HG03460 (cell line): ENCODE results near the gene NDUFB5.
A peak's percentile ranks its signal among the peaks of the same experiment; 100 is the strongest.
"Not testable (repeated sequence)": the region's sequence is repeated elsewhere in the genome, so short reads cannot be mapped to it uniquely, and the experiment has no call there.

Experiments
- ATAC-seq: cut with Tn5 transposase; IDR thresholded peaks from one replicate; pipeline ENCODE4 v1.9.1; 2021; ENCODE audit not compliant: unreplicated experiment

The NDUFB5 gene

DNA sequence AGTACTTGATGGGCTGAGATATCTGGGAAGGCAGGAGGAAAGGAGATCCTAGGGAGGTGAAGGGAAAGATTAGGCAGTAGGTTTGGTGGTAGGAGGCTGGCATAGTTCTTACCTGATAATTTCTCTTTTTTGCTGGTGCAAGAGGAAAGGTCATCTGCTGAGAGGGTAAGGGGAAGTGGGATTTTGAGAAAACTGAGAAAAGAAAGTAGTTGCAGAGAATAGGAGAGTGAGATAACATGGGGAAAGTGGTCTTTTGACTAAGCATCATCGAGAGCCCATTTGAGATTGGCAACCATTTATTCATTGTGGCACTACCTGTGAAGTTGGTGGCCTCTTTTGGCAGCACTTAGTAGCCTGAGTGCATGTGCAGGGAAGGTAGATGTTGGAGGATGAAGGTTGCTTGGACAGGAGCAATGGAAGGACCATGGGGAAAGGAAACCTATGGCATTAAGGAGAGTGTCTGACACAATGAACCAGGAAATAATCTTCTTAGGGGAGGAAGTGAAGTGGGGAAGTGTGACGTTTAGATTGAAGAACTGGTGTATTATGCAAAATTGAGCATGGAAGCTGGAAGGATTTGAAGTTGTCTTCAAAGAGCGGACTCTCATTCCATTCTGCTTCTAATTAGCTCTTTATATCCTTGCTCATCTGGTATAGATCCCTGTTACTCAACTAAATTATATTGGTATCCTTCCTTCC, 26.3 kb downstream of the NDUFB5 start:
- no peak for ATAC-seq

DNA sequence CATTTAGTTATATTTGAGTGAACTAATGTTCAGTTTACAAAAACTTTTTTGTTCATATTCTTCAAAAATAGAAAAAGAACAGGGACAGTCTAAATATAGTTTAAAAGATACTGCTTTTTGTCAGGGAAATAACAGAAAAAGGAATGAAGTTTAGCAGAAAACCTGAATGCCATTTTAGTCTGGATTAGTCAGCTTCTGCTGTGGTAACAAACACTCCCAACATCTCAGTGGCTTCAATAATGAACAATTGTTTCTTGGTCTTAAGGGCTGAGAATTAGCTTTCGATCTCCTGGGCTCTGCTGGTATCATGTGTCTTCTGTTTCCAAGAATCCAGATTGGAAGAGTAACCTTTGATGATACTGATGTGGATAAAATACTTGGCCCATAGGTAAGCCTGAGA, 35.9 kb downstream of the NDUFB5 start:
- no peak for ATAC-seq

DNA sequence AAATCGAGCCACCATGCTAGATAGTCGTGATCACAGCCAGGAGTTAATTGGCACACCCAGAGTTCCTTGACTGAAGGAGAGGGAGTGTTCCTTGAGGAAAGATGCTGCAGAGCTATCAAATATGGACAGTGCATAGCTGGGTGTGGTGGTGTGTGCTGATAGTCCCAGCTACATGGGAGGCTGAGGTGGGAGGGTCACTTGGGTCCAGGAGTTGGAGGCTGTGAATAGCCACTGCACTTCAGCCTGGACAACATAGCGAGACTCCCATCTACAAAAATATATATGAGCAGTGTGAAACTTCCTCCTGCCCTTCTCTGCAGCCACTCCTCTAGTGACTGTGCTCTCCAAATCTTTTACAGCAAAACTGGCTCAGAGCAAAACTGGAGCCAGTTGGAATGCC, 38.3 kb downstream of the NDUFB5 start:
- no peak for ATAC-seq

DNA sequence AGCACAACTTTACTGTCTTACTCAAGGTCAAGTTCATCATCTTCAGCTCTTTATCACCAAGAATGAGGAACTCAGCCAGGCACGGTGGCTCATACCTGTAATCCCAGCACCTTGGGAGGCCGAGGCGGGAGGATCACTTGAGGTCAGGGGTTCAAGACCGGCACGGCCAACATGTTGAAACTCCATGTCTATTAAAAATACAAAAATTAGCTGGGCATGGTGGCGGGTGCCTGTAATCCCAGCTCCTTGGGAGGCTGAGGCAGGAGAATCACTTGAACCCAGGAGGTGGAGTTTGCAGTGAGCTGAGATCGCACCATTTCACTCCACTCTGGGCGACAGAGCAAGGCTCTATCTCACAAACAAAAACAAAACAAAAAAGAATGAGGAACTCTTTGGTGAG, 39.2 kb downstream of the NDUFB5 start:
- not testable (repeated sequence) for ATAC-seq

DNA sequence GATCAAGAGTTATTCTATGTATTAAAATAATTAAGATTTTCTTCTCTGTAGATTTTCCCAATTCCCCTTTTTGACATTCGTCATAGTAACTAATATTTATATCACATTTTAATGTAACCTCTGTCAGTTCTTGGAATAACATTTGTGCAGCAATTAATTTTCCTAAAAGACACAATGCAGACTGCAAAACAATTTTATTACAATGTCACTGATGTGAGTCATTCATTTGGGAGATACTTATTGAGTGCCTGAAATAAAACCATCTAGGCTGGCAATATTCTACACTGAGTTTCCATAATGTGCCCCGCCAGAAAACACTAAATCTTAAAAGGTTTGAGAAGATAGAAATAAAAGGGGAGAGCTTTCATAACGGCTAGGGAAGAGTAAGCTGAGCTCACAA, 41.6 kb downstream of the NDUFB5 start:
- no peak for ATAC-seq

DNA sequence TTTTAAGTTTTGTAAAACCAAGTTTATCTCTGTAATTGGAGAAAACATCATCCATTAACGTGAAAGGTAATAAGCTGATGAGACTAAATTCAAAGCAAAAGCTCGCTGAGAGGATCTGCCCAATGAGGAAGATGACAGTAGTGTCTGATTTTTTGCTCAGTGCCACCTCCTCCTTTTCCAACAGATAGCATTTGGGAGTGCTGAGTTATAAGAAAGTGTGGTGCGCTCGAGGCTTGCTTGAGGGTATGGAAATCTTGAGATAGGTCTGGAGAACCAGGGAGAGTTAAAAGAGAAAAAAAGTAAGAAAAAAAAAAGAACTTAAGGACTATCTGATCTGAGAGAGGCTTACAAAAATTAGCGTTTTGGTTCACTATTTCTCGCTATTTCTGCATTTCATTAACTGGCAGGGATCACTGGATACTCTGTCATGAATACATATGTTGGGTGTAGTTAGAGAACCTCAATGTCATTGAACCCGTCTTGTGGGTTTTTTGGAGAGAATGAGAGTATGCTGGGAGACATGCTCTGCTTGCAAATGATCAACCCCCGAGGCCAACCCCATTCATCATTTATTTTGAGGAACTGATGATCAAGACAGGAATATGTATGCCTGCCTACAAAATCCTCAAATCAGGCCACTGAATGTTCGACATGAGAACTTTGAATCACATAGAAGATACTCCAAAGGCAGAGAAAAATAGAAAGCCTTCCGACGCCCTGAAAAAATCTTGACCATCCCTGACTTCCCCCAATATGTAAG, 47.3 kb downstream of the NDUFB5 start:
- ATAC-seq = no peak

DNA sequence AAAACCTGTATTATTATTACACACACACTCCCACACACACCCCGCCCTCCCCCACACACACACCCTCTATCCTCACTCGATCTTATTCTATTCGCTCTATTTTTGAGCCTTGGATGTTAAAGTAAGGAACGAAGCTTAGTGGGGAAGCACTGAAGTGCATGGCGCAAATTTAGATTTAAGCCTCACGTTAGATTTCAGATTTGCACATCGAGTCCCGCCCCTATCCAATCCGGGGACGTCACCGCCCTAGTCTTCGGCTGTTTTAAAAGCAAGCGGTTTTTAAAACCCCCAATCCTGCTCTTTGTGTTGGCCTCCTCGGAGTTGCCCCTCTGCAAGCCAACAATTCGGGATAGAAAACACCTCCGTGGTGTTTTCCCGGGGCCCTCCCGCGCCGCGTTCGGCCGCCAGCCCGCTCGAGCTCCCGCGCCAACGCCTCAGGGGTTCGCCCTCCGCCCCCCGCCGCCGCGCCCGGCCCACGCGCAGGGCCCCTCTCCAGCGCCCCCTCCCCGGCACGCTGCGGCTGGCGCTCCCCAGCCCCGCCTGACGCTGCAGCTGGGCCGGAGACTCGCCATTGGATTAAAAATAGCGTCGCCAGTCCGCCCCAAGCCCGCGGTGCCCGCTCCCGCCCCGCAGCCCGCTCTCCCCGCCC, 48.0 kb downstream of the NDUFB5 start, which contains the start of gene USP13:
Gene USP13 (plus strand): TSS at position 594 of the 649 bp plus-strand sequence. CDS start 186 bp downstream, outside the sequence.
- peak; percentile 60 for ATAC-seq

DNA sequence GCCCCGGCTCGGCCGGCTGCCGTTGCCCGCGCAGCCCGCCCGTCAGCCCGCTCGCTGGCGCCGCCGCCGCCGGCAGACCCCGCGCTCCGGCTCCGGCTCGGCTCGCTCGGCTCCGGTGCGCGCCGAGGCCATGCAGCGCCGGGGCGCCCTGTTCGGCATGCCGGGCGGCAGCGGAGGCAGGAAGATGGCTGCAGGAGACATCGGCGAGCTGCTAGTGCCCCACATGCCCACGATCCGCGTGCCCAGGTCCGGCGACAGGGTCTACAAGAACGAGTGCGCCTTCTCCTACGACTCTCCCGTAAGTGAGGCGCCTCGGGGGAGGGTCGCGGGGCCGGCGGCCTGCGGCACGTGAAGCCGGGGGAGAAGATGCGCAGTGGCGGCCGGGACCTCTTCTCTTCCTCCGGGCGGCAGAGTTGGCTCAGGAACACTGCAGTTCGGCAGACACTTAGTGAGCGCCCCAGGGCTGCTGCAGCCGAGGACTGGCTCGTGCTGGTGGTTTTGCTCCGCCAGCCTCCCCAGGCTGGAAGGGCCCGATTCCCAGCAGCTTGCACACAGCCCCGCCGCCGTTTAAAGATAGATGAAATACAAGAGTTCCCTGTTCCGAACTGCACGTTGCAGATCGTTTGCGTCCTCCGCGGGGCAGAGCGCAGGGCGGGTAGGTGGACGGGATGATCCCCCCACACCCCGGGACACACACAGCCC, 48.7 kb downstream of the NDUFB5 start:
- peak; percentile 53 for ATAC-seq

DNA sequence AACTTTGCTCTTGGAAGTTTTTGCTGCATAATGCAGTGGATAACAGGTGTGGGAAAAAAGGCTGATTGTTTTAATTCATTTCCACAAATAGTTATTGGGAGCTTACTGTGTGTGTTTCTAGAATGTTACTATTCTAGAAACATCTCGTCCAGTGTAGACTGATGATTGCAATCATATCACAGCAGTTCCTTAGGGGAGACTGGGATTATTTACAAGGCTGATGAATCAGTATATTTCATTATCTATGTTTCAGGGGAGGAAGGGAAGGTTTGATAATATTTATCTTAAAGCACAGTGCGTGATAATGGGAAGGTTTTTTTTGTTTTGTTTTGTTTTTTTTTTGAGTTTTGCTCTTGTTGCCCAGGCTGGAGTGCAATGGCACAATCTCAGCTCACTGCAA, 50.6 kb downstream of the NDUFB5 start:
- no peak for ATAC-seq

DNA sequence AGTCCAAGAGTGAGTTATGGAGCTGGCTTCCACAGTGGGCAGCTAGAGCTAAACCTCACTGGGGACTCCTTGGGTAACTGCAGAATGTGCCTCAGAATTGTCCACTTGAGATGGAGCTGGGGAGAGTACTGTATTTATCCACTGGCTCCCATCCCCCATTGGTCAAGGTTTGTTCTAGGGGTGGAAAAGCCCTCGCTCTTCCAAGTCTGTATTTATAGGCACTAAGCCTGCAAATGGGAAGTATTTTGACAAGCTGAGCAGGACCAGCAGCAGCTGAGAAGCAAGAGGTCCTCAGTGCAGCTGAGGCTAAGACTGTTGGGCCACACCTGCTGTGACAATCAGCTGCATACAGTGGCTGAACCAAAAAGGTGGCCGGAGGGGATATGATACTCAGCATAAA, 54.0 kb downstream of the NDUFB5 start:
- ATAC-seq = no peak

DNA sequence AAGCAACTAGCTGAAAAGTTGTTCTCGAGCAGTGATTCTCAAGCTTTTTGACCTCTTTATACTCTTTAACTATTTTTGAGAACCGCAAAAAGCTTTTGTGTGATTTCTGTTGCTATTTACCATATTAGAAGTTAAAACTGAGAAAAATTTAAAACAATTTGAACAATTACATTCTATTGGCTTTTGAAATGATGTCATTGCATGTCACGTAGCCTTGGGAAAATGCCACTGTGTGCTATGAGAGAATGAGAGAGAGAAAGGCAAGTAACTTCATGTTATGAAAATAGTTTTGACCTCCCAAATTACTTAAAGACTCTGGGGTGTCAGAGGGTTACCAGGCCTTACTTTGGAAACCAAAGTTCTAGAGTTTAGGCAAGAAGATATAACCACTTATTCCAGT, 56.3 kb downstream of the NDUFB5 start:
- ATAC-seq = no peak

DNA sequence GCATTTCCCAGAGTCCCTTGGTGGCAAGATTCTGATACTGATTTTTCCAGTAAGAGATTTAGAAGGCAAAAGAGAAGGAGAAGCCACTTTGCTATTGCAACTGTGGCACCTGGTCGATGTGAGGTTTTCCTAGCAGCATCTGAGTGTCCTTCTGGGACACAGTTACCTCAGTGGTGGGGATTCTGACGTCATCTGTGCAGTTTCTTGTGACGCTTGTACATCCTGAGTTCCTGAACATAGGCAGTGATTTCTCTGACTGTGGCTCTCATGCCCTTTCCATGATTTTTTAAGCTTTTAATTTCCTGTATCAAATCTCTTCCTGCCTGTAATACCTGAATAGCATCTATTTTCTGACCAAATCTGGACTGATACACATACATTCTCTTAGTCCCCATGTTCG, 57.2 kb downstream of the NDUFB5 start:
- no peak for ATAC-seq

DNA sequence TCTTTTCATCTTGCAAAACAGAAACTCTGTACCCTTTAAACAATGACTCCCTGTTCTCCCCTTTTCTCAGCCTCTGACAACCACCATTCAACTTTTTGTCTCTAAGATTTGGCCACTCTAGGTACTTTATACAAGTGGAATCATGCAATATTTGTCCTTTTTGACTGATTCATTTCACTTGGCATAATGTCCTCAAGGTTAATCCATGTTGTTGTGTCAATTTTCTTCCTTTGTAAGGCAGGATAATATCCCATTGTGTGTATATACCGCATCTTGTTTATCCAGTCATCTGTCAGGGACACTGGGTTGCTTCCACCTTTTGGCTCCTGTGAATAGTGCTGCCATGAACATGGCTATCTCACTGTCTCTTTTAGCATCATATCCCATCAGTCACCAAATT, 58.5 kb downstream of the NDUFB5 start:
- no peak for ATAC-seq

DNA sequence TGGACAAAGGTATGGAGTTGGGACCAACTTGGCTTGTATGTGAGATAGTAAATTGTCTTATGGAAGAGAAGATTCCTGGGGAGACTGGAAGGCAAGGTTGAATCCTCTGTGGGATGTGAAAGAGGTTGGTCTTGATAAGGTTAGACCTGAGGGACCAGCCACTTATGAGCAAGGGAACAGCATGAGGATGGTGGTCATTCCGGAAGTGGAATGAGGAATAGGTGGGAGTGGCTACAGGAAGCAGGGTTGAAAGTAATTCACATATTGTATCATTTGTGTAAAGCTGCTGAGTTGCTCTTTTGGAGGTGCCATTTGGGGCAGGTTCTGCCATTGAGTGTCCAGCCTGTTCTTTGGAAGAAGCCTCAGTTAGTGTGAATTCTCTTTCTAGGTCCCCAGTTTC, 61.4 kb downstream of the NDUFB5 start:
- no peak for ATAC-seq

DNA sequence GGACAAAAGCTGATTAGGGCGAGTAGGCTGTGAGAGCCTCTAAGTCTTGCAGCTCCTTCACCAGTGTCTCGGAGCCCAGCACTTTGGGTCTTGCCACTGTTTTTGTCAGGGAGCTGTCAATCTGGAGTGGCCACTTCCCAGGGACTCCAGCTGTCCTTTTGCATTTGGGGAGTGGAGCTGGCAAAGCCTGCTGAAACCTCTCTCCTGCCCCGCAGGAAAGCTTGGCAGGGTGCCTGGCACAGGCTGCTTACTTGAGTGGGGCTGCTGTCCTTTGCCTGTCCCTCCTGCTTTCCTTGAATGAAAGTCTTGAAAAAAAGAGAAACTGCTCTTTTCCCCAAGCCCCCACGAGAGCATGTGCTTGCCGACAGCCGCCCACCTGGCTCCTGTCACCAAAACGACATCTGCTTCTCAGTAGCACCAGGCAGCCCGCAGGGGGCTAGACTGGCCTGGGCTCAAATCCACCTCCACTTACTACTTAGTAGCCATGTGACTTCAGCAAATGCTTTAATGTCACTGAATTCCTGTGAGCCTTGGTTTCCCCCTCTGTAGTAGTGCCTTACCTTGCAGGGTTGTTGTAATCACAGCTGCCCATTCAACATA, 61.9 kb downstream of the NDUFB5 start:
- no peak for ATAC-seq

DNA sequence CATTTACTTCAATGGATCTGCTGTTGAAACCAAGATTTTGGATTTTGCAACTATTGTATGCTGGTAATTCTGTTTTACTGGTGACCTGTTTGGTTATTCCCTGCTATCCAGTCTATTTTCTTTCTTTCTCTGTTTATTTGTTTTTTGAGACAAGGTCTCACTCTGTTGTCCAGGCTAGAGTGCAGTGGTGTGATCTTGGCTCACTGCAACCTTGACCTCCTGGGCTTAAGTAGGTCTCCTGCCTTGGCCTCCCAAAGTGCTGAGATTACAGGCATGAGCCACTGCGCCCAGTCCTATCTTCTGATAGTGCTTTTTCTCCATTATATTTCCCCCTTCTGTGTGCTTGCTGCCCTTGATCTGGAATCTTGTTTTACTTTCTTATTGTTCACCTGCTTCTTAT, 63.8 kb downstream of the NDUFB5 start:
- no peak for ATAC-seq

DNA sequence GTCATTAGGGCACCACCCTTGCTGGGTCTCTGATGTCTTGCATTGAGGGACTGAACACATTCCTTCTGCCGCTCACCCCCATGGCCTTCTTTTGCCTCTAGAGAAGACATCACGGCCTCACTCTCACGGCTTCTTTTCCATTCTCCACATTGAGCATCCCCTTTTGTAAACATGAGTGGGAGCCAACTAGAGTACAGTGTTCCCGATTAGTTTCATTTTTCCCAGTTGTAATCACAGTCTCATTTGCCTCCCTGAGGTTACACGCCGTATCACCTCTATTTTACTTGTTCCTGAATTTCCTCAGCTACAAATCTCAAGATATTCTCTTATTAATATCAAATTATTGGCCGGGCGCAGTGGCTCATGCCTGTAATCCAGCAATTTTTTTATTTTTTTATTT, 65.7 kb downstream of the NDUFB5 start:
- no peak for ATAC-seq

DNA sequence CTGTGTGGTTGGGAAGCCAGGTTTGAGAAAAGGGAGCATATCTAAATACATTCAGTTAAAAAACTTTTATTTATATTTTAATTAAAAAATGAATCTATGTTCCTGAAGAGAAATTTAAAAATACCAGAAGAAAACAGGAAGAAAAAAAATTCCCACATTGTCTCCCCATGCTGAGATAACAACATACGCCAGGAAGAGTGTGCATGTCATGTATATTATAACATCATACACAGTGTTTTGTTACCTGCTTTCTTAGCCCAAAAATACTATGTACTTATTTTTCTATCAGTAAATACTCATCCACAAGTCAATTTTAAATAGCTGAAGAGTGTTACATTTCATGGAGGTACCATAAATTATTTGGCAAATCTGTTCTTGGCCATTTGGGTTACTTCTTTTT, 66.7 kb downstream of the NDUFB5 start:
- ATAC-seq = no peak

DNA sequence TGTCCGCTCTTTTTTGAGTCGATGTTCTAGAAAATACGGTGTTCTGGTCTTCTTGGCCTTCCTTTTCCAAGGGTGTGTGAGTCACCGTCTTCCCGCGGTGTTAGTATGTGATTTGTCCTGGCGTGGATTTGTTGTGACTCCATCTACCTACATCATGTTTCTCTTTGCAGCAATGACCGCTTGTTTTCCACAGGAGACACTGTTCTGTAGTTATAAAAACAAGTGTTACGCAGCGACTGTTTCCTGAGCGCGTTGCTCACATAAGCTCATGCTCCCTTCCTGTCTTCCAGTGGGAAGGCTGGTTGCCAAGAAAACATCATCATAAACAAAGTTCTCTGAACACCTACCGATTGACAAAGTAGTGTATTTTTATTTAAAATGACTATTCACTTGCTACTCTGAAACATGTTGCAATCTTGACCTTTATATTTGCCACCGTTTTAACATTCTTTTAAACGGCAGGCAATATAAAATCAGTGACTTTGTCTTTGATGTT, 67.2 kb downstream of the NDUFB5 start:
- ATAC-seq = no peak

DNA sequence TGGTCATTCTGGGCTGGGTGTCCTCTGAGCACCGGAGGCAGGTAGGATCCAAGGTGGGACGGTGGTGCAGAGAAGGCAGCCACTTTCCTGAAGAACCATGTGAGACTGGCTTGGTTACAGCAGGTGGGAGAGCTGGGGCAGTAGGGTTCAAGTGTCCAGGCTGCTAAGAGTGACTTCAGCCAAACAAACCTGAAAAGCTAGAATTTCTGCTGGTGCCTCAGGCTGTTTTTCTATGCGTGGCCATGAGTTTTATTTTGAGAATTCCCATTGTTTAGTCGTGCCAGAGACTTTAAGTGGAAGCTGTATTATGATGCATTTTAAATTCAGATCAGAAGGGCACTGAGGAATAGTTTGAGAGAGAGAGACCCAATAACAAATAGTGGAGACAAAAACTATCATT, 68.3 kb downstream of the NDUFB5 start:
- ATAC-seq = no peak

DNA sequence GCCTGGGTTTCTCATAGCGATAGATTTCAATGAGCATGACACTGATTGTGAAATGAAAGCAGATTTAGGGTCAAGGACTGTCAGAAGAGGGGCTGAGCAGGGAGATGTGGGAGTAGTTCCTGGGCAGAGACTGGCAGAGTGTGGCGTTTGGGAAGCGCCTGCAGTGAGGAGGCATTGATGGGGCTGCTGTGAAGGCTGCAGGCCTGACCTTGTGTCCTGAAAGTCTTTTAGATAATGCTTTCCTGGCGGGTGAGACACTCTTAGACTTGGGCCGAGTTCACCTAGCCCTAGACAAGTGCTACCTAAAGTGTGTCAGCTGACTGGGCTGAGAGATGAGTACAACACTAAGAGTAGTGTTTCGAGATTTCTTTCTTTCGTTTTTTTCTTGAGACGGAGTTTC, 68.9 kb downstream of the NDUFB5 start:
- ATAC-seq = no peak
